GM20000 (cell line): Measurements from ENCODE around the gene BLOC1S3.

ENCODE experiments used
- DNase-seq: peaks from one replicate; pipeline ENCODE4 v3.0.0; 2012; ENCODE audit warnings: low spot score
- CTCF ChIP-seq: IDR thresholded peaks from 2 replicates; pipeline ENCODE4 v1.5.1; 2012; ENCODE audit warnings: mild to moderate bottlenecking, control low read depth; ENCODE audit errors: extremely low read depth, missing control alignments

The BLOC1S3 gene

GRCh38 chr19:45136507-45137178 is 41.9 kb upstream of the BLOC1S3 start:
- peak; percentile 77 for DNase-seq
- TF ChIP-seq CTCF: no peak

DNA sequence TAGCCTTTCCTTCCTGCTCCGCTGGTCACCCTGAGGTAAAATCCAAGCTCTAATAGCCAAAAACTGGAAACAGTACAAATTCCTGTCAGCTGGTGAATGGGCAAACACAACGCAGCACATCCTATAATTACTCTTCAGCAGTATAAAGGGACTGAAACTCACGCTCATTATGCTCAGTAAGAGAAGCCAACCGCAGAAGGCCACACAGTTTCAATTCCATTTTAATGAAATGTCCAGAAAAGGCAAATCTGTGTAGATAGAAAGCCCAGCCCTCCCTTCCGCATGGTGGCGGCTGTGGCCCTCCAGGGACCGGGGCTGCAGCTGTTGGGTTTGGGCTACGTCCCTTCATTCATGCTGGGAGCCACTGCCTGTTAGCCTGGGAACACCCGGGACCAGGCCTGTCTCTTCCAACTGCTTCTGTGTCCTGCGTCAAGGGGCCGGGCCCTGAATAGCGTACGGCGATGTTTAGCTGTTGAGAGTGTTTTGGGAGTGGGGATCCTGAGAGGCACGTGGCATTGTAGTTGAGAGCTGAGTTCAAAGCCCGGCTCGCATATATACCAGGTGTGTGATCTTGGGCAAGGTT is 41.3 kb upstream of the BLOC1S3 start:
- no peak for TF ChIP-seq CTCF
- DNase-seq: peak; percentile 89

DNA sequence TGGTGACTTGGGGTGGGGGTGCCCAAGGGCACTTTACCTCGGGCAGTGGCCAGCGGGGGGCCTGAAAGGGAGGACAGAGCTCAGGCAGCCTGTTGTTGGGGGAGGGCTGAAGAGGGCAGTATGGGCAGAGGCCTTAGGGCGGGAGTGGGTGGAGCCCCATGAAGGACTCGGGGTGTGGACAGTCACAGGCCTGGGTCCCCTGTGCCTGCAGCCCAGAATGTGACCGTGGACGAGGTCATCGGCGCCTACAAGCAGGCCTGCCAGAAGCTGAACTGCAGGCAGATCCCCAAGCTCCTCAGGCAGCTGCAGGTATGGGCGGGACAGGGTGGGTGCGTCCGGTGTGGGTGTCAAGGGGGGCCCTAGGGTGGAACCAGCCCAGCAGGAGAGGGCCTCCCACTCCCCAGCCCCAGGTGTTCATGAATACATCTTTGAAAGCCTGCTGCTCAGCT is 40.3 kb upstream of the BLOC1S3 start:
- no peak for TF ChIP-seq CTCF
- DNase-seq: no peak

GRCh38 chr19:45139286-45140143 is 39.1 kb upstream of the BLOC1S3 start:
- peak; percentile 28 for DNase-seq
- TF ChIP-seq CTCF: no peak

DNA sequence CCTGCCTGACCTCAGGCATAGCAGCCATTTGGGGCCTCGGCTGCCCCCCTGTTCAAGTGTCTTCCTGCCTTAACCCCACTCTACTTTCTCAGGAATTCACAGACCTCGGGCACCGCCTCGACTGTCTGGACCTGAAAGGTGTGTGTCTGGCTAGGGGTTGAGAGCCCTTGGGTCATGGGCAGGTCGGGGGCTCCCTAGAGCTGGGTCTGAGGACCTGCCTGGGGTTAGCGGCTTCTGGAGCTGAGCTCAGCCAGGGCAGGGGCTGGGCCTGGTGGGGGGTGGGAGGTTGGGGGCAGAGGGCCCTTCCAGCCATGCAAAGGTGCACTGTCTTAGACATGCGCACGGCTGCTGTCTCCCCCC is 38.5 kb upstream of the BLOC1S3 start:
- DNase-seq: peak; percentile 14

DNA sequence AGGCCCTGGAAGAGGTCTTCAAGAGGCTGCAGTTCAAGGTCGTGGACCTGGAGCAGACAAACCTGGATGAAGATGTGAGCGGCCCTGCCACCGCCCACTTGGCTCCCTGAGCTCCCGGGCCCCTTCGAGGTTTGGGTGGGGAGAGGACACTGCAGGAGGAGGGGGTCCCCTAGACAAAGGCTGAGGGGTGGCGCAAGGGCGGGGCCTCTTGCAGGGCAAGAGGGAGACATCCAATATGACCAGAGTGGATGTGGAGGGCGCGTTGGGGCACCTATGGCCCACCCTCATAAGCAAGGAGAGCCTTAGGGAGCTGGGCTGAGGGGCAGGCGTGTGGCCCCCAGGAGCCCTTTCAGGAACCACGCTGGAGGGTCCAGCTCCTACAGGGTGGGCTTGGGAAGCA is 38.1 kb upstream of the BLOC1S3 start:
- no peak for TF ChIP-seq CTCF
- no peak for DNase-seq

More for the DNA sequence above, 38.5 kb upstream of the BLOC1S3 start:
- no peak for TF ChIP-seq CTCF
